Ecto neural progenitor cell (in vitro differentiated cells): ENCODE results near the gene SLC12A9.
A peak's percentile ranks its signal among the peaks of the same experiment; 100 is the strongest.

ENCODE experiments used
- DNase-seq: peaks from one replicate; pipeline ENCODE4 v3.0.0-alpha.2; 2018; ENCODE audit warnings: low spot score

SLC12A9 gene

DNA sequence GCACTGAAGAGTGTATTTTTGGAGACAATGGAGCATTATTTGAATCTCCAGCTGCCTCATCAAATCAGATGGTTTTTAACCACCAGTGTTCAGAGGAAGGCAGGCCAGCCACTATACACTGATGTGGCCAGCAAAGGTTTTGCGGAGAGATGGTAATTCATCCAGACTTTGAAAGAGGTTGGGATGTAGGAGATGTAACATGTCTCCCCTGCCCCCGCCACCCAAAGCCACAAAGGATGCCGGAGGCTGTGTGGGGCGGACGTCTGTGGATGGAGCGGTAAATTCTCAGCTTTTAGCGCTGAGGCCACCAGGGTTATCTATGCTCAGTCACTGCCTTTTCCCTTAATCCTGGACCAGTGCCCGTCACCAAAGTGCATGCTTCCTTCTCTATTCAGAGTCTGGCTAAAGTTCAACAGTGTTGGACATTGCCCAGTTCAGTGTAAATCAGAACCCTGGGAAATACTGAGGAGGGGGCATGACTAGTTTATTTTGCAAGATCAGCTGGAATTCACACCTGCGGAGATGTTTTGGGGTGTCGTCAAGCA is 11.0 kb downstream of the SLC12A9 start:
- no peak for DNase-seq

DNA sequence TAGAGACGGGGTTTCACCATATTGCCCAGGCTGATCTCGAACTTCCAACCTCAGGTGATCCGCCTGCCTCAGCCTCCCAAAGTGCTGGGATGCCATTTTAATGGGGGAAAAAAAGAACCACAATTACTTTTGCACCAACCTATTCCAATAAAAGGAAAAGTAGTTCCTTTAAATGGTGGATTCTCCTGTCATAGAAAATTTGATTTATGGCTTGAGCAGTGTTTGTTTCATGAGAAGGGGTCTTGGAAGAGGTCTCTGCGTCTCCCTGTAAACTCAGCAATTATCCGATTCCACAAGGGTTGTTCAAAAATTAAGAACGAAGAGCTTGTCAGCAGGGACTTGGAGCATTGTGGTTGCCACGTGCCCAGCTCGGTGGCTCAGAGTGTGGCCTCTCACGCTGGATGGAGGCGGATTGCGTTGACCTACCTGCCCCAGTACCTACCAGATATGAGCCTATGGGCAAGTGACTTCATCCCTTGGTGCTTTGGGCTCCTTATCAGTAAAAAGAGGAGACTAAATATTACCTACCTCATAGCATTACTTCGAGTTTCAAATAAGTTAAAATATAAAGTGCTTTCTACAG is 11.8 kb downstream of the SLC12A9 start:
- no peak for DNase-seq

GRCh38 chr7:100865372-100865911 is 12.9 kb downstream of the SLC12A9 start:
- DNase-seq: no peak

DNA sequence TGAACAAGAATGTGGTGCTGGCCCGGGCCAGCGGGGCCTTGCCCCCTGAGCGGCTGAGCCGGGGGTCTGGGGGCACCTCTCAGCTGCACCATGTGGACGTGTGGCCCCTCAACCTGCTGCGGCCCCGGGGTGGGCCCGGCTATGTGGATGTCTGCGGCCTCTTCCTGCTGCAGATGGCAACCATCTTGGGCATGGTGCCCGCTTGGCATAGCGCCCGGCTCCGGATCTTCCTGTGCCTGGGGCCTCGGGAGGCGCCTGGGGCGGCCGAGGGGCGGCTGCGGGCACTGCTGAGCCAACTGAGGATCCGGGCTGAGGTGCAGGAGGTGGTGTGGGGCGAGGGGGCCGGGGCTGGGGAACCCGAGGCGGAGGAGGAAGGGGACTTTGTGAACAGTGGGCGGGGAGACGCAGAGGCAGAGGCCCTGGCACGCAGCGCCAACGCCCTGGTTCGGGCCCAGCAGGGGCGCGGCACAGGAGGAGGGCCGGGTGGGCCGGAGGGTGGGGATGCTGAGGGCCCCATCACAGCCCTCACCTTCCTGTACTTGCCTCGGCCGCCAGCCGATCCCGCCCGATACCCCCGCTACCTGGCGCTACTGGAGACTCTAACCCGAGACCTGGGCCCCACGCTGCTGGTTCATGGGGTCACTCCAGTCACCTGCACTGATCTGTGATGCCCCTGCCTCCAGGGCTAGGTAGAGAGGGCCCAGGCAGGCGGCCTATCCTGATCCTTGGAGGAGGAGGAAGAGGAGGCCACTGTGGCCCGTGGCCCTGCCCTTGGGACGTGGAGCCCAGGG is 13.6 kb downstream of the SLC12A9 start:
- DNase-seq: no peak

GRCh38 chr7:100866729-100867039 is 14.2 kb downstream of the SLC12A9 start:
- no peak for DNase-seq

- peak; percentile 83 for DNase-seq
Observed at GRCh38 chr7:100867040-100867775, 14.7 kb downstream of the SLC12A9 start, which contains the start of gene TRIP6. TSS of gene TRIP6 (plus strand) at chr7:100867387. CDS start at chr7:100867498, 111 bp downstream.

- DNase-seq: peak; percentile 58
Observed at GRCh38 chr7:100867776-100868485, 15.4 kb downstream of the SLC12A9 start.

GRCh38 chr7:100873599-100874299 is 21.2 kb downstream of the SLC12A9 start:
- no peak for DNase-seq

DNA sequence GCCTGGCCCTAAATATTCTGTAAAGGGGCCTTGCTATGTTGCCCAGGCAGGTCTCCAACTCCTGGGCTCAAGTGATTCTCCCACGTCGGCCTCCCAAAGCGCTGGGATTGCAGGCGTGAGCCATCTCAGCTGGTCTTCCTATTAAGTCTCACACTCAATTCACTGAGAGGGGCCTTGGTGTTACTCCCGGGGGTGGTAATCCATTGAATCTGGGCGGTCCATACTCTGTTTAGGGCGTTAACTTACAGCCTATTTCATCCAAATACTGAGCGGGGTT is 21.7 kb downstream of the SLC12A9 start:
- no peak for DNase-seq

- peak; percentile 98 for DNase-seq
Observed at GRCh38 chr7:100874577-100875355, 22.3 kb downstream of the SLC12A9 start, which contains the start of gene SRRT. TSS of gene SRRT (plus strand) at chr7:100875103. CDS start at chr7:100875591, 488 bp downstream.

DNA sequence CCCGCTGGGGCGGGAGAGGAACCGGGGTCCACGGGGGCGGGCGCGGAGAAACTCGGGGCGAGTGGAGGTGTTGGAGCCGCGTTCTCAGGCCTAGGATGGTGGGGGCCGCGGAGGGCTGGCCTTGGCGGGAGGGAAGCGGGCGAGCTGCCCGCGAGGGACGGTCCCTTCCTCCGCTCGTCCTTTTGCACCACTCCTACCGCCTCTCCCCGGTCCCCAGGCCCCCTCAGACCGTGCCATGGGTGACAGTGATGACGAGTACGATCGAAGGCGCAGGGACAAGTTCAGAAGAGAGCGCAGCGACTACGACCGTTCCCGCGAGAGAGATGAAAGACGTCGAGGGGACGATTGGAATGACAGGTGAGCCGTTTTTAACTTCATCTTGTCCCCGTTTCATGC is 22.8 kb downstream of the SLC12A9 start:
- DNase-seq: no peak

GRCh38 chr7:100878013-100878412 is 25.5 kb downstream of the SLC12A9 start:
- no peak for DNase-seq

DNA sequence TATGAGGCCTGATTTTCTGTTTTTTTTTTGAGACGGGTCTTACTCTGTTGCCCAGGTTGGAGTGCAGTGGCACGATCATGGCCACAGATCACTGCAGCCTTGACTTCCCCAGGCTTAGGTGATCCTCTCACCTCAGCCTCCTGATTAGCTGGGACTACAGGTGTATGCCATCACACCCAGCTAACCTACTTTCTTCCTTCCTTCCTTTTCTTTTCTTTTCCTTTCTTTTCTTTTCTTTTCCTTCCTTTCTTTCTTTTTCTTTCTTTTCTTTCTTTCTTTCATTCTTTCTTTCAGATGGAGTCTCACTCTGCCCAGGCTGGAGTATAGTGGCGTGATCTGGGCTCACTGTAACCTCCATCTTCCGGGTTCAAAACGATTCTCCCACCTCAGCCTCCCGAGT is 26.2 kb downstream of the SLC12A9 start:
- no peak for DNase-seq

DNA sequence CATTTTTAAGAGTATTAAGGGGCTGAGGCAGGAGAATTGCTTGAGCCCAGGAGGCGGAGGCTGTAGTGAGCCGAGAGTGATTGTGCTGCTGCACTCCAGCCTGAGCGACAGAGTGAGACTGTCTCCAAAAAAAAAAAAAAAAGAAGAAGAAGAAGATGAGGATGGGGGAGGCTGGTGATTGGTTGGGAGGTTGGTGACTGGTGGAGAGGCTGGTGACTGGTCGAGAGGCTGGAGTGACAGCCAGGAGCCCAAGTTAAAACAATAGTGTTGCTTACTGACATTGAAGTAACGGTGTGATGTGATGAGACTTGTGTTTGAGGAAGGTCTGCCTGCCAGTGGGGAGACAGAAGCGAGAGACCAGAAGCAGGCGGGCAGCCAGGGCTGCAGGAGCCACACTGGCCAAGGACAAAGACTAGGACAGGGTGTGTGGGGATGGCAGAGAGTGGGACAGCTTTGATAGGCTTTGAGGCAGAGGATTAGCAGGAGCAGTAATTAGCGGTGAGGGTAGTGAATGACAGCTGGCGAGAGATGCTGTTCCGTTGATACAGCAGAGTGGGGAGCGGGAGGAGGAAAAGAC is 27.3 kb downstream of the SLC12A9 start:
- no peak for DNase-seq

- no peak for DNase-seq
Observed at GRCh38 chr7:100880645-100881044, 28.1 kb downstream of the SLC12A9 start.

DNA sequence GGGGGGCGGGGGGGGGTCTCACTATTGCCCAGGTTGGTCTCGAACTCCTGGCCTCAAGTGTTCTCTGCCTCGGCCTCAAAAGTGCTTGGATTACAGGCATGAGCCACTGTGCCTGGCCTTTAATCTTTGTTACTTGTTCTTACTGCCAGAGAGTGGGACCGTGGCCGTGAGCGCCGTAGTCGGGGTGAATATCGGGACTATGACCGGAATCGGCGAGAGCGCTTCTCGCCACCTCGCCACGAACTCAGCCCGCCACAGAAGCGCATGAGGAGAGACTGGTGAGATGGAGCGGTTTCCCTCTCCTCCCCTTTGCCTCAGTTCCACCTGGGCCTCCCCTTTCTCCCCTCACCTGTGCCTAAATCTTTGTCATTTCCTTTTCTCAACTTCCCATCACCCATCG is 28.6 kb downstream of the SLC12A9 start:
- DNase-seq: no peak

DNA sequence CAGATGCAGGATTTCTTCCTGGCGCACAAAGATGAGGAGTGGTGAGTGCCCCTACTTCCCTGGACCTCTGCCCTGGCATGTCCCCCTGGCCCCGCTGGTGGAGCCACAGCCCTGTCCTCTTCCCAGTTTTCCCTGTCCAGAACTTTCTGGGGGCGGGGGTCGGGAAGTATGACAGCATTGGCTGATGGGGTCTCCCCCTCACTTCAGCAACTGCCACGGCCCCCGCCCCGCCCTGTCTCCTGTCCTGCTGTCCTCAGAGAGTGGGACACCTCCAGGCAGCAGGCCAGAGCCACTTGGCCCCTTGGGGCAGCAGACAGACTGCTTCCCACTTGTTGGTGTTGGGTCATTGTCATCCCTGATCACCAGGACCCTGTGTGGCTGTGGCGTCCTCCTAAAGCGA is 29.7 kb downstream of the SLC12A9 start:
- DNase-seq: no peak

DNA sequence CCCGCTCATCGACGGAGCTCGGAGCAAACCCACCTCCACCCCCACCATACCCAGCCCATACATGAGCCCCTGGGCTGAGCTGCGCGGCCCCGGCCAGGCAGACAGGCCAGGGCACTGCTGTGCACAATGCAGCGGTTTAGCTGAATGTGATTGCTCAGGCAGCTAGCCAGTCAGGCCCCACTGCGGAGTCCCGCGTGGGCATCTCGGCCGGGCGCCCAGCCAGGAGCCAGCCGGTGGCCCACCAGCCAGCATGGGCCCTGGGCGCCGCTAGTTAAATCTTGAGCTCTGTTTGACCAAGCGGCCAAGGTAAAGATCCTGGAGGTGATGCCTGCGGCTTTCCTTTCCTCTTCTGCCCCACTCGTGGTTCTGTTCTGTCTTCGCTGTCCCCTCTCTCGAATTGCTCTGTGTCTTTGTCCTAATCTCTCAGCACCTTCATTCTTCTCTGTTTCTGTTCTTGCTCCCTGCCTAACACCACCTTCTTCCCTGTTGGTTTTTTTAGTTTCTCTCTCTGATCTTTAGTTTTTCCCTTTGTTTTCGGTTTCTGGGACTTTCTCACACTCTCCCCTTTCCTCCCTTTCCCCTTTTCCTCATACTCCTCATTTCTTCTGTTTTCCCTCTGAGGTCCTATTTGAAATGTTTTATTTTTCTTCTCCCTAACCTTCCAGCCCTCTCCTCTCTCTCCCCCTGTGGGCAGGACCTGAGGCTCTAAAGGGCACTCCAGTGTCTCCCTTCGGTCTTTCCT is 30.4 kb downstream of the SLC12A9 start:
- DNase-seq: no peak

DNA sequence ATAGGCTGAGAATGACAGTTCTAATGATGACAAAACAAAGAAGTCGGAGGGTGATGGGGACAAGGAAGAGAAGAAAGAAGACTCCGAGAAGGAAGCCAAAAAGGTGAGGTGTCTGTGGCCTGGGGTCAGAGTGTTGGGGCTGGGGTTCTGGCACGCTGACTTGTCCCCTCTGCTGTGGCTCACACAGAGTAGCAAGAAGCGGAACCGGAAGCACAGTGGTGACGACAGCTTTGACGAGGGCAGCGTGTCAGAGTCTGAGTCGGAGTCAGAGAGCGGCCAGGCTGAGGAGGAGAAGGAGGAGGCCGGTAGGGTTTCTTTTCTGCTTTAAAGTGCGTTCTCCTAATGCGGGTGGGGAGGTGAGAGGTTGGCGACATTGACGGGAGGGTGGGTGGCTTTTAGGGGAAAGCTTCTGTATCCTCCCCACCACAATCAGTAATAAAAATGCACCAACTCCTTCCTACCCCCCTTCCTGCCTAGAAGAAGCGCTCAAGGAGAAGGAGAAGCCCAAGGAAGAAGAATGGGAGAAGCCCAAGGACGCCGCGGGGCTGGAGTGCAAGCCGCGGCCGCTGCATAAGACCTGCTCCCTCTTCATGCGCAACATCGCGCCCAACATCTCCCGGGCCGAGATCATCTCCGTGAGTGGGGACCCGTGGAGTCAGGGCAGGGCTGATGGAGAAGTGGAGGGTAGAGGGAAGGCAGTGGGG is 32.4 kb downstream of the SLC12A9 start:
- DNase-seq: no peak
